Osteoblast (primary cell): Measurements from ENCODE around the gene PSMC3. TPM values are rescaled to one million over a fixed set of nuclear protein-coding genes. Genes with fewer than 3 reads are reported as not detected.
A peak's percentile ranks its signal among the peaks of the same experiment; 100 is the strongest.

ENCODE experiments used
- DNase-seq: peaks from one replicate; pipeline ENCODE4 v3.0.0; 2011; ENCODE audit warnings: low spot score, mixed read lengths; ENCODE audit not compliant: insufficient read length; ENCODE audit errors: missing footprints
- H2AFZ ChIP-seq: 2 replicates; pipeline ENCODE4 v1.6.0; 2011; ENCODE audit warnings: mild to moderate bottlenecking, low read length
- H3K27ac ChIP-seq: 2 replicates; pipeline ENCODE4 v1.5.1; 2011; ENCODE audit warnings: mild to moderate bottlenecking, low read depth, low read length, moderate library complexity
- H3K27me3 ChIP-seq: 2 replicates; pipeline ENCODE4 v1.6.0; 2012; ENCODE audit warnings: mild to moderate bottlenecking, control low read depth, inconsistent platforms, low read length, moderate library complexity; ENCODE audit not compliant: insufficient read depth
- H3K36me3 ChIP-seq: 2 replicates; pipeline ENCODE4 v1.5.1; 2011; ENCODE audit warnings: mild to moderate bottlenecking, low read length, control low read depth, moderate library complexity; ENCODE audit not compliant: insufficient read depth
- H3K4me1 ChIP-seq: 2 replicates; pipeline ENCODE4 v1.5.1; 2011; ENCODE audit warnings: mild to moderate bottlenecking, low read length, control low read depth, moderate library complexity; ENCODE audit not compliant: insufficient read depth
- H3K4me2 ChIP-seq: 2 replicates; pipeline ENCODE4 v1.6.0; 2011; ENCODE audit warnings: mild to moderate bottlenecking, low read length; ENCODE audit not compliant: insufficient read depth
- H3K4me3 ChIP-seq: fragments of 200-600 bp; sonication (generic); 3 replicates; pipeline ENCODE4 v1.5.1; 2012; ENCODE audit warnings: mild to moderate bottlenecking, low read length, inconsistent platforms; ENCODE audit not compliant: insufficient read depth
- H3K79me2 ChIP-seq: 2 replicates; pipeline ENCODE4 v1.6.0; 2012; ENCODE audit warnings: mild to moderate bottlenecking, low read length, control low read depth, inconsistent platforms; ENCODE audit not compliant: insufficient read depth
- H3K9me3 ChIP-seq: 2 replicates; pipeline ENCODE4 v1.5.1; 2011; ENCODE audit warnings: low read depth, low read length, control low read depth
- H4K20me1 ChIP-seq: 2 replicates; pipeline ENCODE4 v1.6.0; 2012; ENCODE audit warnings: mild to moderate bottlenecking, low read length, control low read depth; ENCODE audit not compliant: insufficient read depth
- CTCF ChIP-seq: IDR thresholded peaks from 2 replicates; pipeline ENCODE4 v1.5.1; 2011; ENCODE audit warnings: mild to moderate bottlenecking, low read depth, low read length, moderate library complexity; ENCODE audit errors: extremely low read depth
- total RNA-seq: library from RNA; depleted of rRNA; stranded (reverse); fragments of >200 nt; gene quantifications from 2 replicates; pipeline ENCODE4 v1.2.3, GENCODE V29; 2012

Gene PSMC3
- total RNA-seq, 1 donor, result 124 TPM

DNA sequence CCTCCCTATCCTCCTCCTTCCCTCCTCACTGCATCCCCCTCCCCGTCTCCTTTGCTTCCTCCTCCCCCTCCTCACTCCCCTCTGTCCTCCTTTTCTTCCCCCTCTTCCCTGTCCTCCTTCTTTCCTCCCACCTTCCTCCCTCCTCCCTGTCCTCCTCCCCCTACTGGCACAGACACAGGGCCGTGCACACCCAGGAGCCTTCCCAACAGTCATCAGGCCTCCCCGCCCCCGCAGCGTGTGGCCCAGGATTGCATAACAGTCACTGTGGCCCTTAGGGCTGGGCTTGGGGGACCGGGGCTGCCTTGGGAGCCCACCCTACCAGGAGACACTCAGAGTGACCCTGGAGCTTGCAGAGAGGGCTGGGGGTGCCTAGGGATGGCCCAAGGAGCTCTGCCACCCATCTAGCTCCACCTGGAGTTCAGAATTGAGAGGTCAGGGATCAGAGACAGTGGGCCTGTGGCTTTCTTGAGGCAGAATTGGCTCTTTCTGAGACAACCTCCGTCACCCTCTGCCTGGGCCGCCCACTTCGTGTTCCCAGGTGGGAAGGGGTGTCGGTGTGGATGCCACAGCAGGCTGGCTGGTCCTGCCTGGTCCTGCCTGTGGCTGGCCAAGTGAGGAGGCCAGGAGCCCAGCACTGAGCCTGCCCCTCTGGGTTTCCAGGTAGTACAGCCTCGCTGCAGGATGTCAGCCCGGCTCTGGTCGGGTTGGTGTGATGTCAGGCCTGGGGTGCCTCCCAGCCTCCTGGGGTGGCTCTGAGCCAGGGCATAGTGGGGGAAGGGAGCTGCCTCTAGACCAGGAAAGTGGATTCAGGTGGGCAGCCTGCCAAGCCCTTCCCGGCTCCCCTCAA lies 49.5 kb downstream of the PSMC3 start:
- Histone ChIP-seq H3K9me3 (no peaks in the 10 kb centered on the region), H3K79me2 (no peaks in the 10 kb centered on the region), H3K36me3 (no peaks in the 10 kb centered on the region), H3K4me2 (no peak overlapping the region), H3K4me1 (peaks cover 4% of the 10 kb centered on the region), H2AFZ (no peak overlapping the region), H3K27ac (no peak overlapping the region), H4K20me1 (no peaks in the 10 kb centered on the region), H3K27me3 (no peaks in the 10 kb centered on the region), H3K4me3 (no peak overlapping the region)
- DNase-seq, result peak; percentile 52
- TF ChIP-seq CTCF, result no peak

- H3K4me2 ChIP-seq, result no peak overlapping the region
- H3K4me3 ChIP-seq, result no peak overlapping the region
- peaks cover 4% of the 10 kb centered on the region for H3K4me1 ChIP-seq
- H3K27ac ChIP-seq, result no peak overlapping the region
- H3K9me3 ChIP-seq, result no peaks in the 10 kb centered on the region
- H2AFZ ChIP-seq, result no peak overlapping the region
- peak; percentile 57 for DNase-seq
- H4K20me1 ChIP-seq, result no peaks in the 10 kb centered on the region
- H3K79me2 ChIP-seq, result no peaks in the 10 kb centered on the region
- no peaks in the 10 kb centered on the region for H3K36me3 ChIP-seq
- no peak for TF ChIP-seq CTCF
- no peaks in the 10 kb centered on the region for H3K27me3 ChIP-seq
Observed at GRCh38 chr11:47376107-47376524, 50.1 kb downstream of the PSMC3 start.

- no peak overlapping the region for H3K4me3 ChIP-seq
- H3K27ac ChIP-seq, result no peak overlapping the region
- H3K4me2 ChIP-seq, result no peak overlapping the region
- H3K79me2 ChIP-seq, result no peaks in the 10 kb centered on the region
- H4K20me1 ChIP-seq, result no peaks in the 10 kb centered on the region
- no peak for TF ChIP-seq CTCF
- H3K9me3 ChIP-seq, result no peaks in the 10 kb centered on the region
- no peak overlapping the region for H2AFZ ChIP-seq
- H3K4me1 ChIP-seq, result peaks cover 4% of the 10 kb centered on the region
- H3K27me3 ChIP-seq, result no peaks in the 10 kb centered on the region
- H3K36me3 ChIP-seq, result no peaks in the 10 kb centered on the region
- DNase-seq, result no peak
Observed at GRCh38 chr11:47375546-47376085, 50.6 kb downstream of the PSMC3 start.

DNA sequence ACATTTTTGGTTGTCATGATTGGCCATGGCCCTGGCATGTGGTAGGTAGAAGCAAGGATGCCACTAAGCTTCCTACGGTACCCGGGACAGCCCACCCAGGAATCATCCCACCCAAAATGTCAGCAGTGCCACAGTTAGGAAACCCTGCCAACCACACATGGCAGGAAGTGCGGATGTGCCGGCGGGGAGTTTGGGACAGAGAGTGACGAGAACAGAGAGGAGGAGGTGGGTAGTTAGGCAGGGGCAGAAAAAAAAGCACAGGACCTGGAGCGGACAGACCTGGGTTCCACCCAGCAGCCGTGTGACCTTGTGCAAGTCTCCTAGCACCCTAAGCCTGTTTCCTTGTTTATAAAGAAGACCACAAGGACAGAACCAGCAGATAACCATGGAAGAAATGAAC lies 51.2 kb downstream of the PSMC3 start:
- Histone ChIP-seq H3K4me1 (peaks cover 4% of the 10 kb centered on the region), H2AFZ (no peak overlapping the region), H4K20me1 (no peaks in the 10 kb centered on the region), H3K27me3 (no peaks in the 10 kb centered on the region), H3K4me2 (no peak overlapping the region), H3K4me3 (no peak overlapping the region), H3K36me3 (no peaks in the 10 kb centered on the region), H3K27ac (no peak overlapping the region), H3K79me2 (no peaks in the 10 kb centered on the region), H3K9me3 (no peaks in the 10 kb centered on the region)
- TF ChIP-seq CTCF, result no peak
- peak; percentile 35 for DNase-seq
